K562 (cell line): ENCODE results near the gene FLCN. TPM values are rescaled to one million over a fixed set of nuclear protein-coding genes. Genes with fewer than 3 reads are reported as not detected.

ENCODE experiments used
- ATF1 ChIP-seq, 2 experiments: fragments of 450-650 bp in 1 of 2; IDR thresholded peaks; 2 replicates each; pipeline ENCODE4 v1.6.1; 2016; ENCODE audit warnings: missing compliant biosample characterization in 1 of 2, missing genetic modification characterization in 1 of 2
- CLOCK ChIP-seq: fragments of 250-450 bp; sonication (Bioruptor Pico); IDR thresholded peaks from 2 replicates; pipeline ENCODE4 v1.4.0; 2020; ENCODE audit warnings: mild to moderate bottlenecking, moderate library complexity, borderline replicate concordance
- CTBP1 ChIP-seq: fragments of 450-650 bp; IDR thresholded peaks from 2 replicates; pipeline ENCODE4 v1.6.1; 2016; ENCODE audit warnings: borderline replicate concordance
- FOXK1 ChIP-seq: sonication (generic); formaldehyde crosslinking; IDR thresholded peaks from 2 replicates; pipeline ENCODE4 v1.8.0; 2022; ENCODE audit warnings: missing genetic modification reagents, mild to moderate bottlenecking, borderline replicate concordance
- KLF13 ChIP-seq: fragments of 450-650 bp; IDR thresholded peaks from 2 replicates; pipeline ENCODE4 v1.6.1; 2016; ENCODE audit warnings: missing genetic modification characterization, low read depth, mild to moderate bottlenecking, missing compliant biosample characterization, moderate library complexity, borderline replicate concordance
- MYC ChIP-seq, 2 experiments: fragments of 250-450 bp in 1 of 2; sonication (Bioruptor Pico) in 1 of 2; IDR thresholded peaks; 2 replicates each; pipeline versions ENCODE4 v1.5.1 to v1.6.1; 2012 to 2021; ENCODE audit warnings: low read depth in 2 of 2, borderline replicate concordance in 1 of 2, improper control_type of control experiment in 1 of 2, low read length in 1 of 2, mild to moderate bottlenecking in 1 of 2, moderate library complexity in 1 of 2
- PHF20 ChIP-seq: fragments of 450-650 bp; IDR thresholded peaks from 2 replicates; pipeline ENCODE4 v1.6.1; 2018; ENCODE audit not compliant: partially characterized antibody
- PTBP1 ChIP-seq: fragments of 200-400 bp; formaldehyde crosslinking; IDR thresholded peaks from 2 replicates; pipeline ENCODE4 v1.6.1; 2017; ENCODE audit warnings: low read depth, low read length
- RNF2 ChIP-seq: sonication (generic); IDR thresholded peaks from 2 replicates; pipeline ENCODE4 v1.6.1; 2016
- ZBTB7A ChIP-seq: IDR thresholded peaks from 2 replicates; pipeline ENCODE4 v1.6.1; 2011; ENCODE audit warnings: low read depth, mild to moderate bottlenecking, low read length, moderate library complexity, borderline replicate concordance; ENCODE audit not compliant: control insufficient read depth
- ZNF354B ChIP-seq: fragments of 250-450 bp; sonication (Bioruptor Pico); IDR thresholded peaks from 2 replicates; pipeline ENCODE4 v1.4.0; 2020
- polyA plus RNA-seq, 8 experiments: library from polyadenylated mRNA; depleted of rRNA in 4 of 8; stranded (reverse) in 5 of 8; unstranded in 3 of 8; fragments of >200 nt; fragmentation: Nextera tagmentation in 2 of 8; fragmentation: Illumina TruSeq in 1 of 8; extraction: Ambion mirVana in 2 of 8; extraction: Trizol in 1 of 8; gene quantifications; 2 replicates each; pipeline versions ENCODE4 v1.2.1 to v1.2.3, GENCODE V29; 2011 to 2014; ENCODE audit warnings: inconsistent platforms in 1 of 8, missing spikeins in 1 of 8
- total RNA-seq, 7 experiments: library from RNA; depleted of rRNA in 6 of 7; stranded (reverse); fragments of >200 nt in 6 of 7; fragmentation: Illumina TruSeq in 2 of 7; extraction: Trizol in 2 of 7; gene quantifications; 2 replicates each; pipeline versions ENCODE4 v1.2.1 to v1.2.3, GENCODE V29; 2011 to 2021; ENCODE audit warnings: low replicate concordance in 1 of 7
- TF ChIP-seq, protein P1 (sequence below): fragments of 200-800 bp; sonication (Bioruptor generic); IDR thresholded peaks from 2 replicates; pipeline ENCODE4 v1.6.1; 2016; ENCODE audit warnings: missing genetic modification characterization, missing compliant biosample characterization
- TF ChIP-seq, protein P2 (sequence below): fragments of 250-450 bp; sonication (Bioruptor Pico); IDR thresholded peaks from 2 replicates; pipeline ENCODE4 v1.4.0; 2020; ENCODE audit warnings: mild to moderate bottlenecking
- TF ChIP-seq, protein P3 (sequence below): fragments of 250-450 bp; sonication (Bioruptor Pico); IDR thresholded peaks from 2 replicates; pipeline ENCODE4 v1.5.1; 2021; ENCODE audit warnings: mild to moderate bottlenecking

FLCN gene
- total and polyA plus RNA-seq, 9 of the 15 experiments (the other 6 are each of a cell fraction or from before 2014, with no cell fraction given): 1.6 to 33.5 (median 10.9) TPM

DNA sequence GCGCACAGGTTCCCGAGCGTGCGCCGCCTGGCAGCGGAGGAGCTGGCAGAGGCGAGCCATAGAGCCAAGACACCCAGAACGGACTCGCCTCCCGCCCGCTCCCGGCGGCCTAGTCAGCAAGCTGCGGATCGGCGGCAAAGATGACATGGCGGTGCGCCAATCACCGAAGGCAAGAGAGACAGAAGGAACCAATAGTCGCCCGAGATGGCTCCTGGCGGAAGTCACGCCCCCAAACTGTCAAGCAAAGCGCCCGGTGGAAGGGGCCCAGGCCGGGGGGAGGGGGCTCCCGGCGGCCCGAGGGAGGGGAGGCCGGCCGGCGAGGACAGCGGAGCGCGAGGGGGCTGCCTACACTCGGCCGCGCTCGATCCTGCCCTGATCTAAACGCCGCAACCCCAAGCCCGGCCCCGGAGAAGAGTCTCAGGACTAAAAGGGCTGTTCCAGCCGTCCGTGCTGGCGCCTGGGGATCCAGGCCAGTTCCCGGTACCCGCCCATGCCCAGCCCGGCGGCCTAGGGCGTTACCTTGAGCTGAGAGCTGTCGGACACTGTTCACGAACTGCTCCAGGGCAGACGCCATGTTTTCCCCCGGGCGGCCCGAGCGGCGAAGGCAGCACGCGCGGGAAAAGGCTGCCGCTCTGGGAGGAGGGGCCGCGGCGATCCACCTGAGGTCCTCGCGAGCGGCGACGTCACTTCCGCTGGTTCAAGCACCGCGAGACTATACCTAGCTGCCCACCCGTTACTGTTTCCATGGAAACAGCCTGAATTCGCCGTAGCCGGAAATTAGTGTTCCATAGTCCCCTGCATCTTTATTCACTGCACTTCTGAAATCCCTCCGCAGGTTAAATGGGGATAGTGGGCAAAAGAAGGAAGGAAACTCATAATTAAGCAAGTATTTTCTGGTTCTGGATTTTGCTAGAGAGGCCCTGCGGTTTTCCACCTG lies 43.9 kb upstream of the FLCN start, which contains the start of gene COPS3 (continued):
- TF ChIP-seq, protein P1, sequence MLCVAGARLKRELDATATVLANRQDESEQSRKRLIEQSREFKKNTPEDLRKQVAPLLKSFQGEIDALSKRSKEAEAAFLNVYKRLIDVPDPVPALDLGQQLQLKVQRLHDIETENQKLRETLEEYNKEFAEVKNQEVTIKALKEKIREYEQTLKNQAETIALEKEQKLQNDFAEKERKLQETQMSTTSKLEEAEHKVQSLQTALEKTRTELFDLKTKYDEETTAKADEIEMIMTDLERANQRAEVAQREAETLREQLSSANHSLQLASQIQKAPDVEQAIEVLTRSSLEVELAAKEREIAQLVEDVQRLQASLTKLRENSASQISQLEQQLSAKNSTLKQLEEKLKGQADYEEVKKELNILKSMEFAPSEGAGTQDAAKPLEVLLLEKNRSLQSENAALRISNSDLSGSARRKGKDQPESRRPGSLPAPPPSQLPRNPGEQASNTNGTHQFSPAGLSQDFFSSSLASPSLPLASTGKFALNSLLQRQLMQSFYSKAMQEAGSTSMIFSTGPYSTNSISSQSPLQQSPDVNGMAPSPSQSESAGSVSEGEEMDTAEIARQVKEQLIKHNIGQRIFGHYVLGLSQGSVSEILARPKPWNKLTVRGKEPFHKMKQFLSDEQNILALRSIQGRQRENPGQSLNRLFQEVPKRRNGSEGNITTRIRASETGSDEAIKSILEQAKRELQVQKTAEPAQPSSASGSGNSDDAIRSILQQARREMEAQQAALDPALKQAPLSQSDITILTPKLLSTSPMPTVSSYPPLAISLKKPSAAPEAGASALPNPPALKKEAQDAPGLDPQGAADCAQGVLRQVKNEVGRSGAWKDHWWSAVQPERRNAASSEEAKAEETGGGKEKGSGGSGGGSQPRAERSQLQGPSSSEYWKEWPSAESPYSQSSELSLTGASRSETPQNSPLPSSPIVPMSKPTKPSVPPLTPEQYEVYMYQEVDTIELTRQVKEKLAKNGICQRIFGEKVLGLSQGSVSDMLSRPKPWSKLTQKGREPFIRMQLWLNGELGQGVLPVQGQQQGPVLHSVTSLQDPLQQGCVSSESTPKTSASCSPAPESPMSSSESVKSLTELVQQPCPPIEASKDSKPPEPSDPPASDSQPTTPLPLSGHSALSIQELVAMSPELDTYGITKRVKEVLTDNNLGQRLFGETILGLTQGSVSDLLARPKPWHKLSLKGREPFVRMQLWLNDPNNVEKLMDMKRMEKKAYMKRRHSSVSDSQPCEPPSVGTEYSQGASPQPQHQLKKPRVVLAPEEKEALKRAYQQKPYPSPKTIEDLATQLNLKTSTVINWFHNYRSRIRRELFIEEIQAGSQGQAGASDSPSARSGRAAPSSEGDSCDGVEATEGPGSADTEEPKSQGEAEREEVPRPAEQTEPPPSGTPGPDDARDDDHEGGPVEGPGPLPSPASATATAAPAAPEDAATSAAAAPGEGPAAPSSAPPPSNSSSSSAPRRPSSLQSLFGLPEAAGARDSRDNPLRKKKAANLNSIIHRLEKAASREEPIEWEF (CRISPR knock-in tag): no peak
- TF ChIP-seq RNF2: 0 out of 2 replicates have a peak, but pooled peaks have one; percentile 43
- no peak for TF ChIP-seq KLF13 (tag)
- no peak for TF ChIP-seq PHF20
- TF ChIP-seq ZBTB7A: peak; percentile 84
- 0 out of 2 replicates have a peak, but pooled peaks have one; percentile 24 for TF ChIP-seq CTBP1
- TF ChIP-seq ATF1 (CRISPR knock-in tag; IDR thresholded peaks at IDR 0.05): no peak
- TF ChIP-seq ATF1 (tag; IDR thresholded peaks at IDR 0.05): peak; percentile 89
- no peak for TF ChIP-seq PTBP1
- TF ChIP-seq, protein P2, sequence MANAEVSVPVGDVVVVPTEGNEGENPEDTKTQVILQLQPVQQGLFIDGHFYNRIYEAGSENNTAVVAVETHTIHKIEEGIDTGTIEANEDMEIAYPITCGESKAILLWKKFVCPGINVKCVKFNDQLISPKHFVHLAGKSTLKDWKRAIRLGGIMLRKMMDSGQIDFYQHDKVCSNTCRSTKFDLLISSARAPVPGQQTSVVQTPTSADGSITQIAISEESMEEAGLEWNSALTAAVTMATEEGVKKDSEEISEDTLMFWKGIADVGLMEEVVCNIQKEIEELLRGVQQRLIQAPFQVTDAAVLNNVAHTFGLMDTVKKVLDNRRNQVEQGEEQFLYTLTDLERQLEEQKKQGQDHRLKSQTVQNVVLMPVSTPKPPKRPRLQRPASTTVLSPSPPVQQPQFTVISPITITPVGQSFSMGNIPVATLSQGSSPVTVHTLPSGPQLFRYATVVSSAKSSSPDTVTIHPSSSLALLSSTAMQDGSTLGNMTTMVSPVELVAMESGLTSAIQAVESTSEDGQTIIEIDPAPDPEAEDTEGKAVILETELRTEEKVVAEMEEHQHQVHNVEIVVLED: no peak
- no peak; the same call in 1 of the 2 replicates for TF ChIP-seq FOXK1 (CRISPR knock-in tag)
- no peak for TF ChIP-seq CLOCK (CRISPR knock-in tag)
- peak; percentile 79 for TF ChIP-seq MYC (IDR thresholded peaks at IDR 0.05; ENCODE audit: low read depth, low read length)
- TF ChIP-seq MYC (CRISPR knock-in tag; IDR thresholded peaks at IDR 0.05; ENCODE audit: borderline replicate concordance, low read depth): no peak
- no peak for TF ChIP-seq ZNF354B (CRISPR knock-in tag)
- TF ChIP-seq, protein P3, sequence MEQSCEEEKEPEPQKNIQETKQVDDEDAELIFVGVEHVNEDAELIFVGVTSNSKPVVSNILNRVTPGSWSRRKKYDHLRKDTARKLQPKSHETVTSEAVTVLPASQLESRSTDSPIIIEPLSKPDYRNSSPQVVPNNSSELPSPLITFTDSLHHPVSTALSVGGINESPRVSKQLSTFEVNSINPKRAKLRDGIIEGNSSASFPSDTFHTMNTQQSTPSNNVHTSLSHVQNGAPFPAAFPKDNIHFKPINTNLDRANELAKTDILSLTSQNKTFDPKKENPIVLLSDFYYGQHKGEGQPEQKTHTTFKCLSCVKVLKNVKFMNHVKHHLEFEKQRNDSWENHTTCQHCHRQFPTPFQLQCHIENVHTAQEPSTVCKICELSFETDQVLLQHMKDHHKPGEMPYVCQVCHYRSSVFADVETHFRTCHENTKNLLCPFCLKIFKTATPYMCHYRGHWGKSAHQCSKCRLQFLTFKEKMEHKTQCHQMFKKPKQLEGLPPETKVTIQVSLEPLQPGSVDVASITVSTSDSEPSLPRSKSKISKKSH: no peak
